Immature natural killer cell (primary cell): ENCODE results near the gene USP48. TPM values are rescaled to one million over a fixed set of nuclear protein-coding genes. Genes with fewer than 3 reads are reported as not detected.
"Not testable (repeated sequence)": the region's sequence is repeated elsewhere in the genome, so short reads cannot be mapped to it uniquely, and the experiment has no call there.

Experiments used
- DNase-seq, 3 donors: peaks; one replicate each; pipeline ENCODE4 v3.0.0; 2022; ENCODE audit warnings: mixed read lengths in 1 of 3
- H3K27ac Mint-ChIP-seq, 6 donors: one replicate each; pipeline ENCODE4 v1.8.0; 2020; ENCODE audit warnings: mixed read lengths in 6 of 6, mild to moderate bottlenecking in 5 of 6, inconsistent platforms in 4 of 6, moderate library complexity in 3 of 6
- H3K27me3 Mint-ChIP-seq, 3 donors: one replicate each; pipeline ENCODE4 v1.8.0; 2020 to 2021; ENCODE audit warnings: low read depth in 3 of 3, mild to moderate bottlenecking in 3 of 3, mixed read lengths in 3 of 3, moderate library complexity in 3 of 3, inconsistent platforms in 1 of 3
- H3K36me3 Mint-ChIP-seq, 3 donors: one replicate each; pipeline ENCODE4 v1.8.0; 2020; ENCODE audit warnings: mixed read lengths in 3 of 3, inconsistent platforms in 2 of 3, mild to moderate bottlenecking in 2 of 3
- H3K4me1 Mint-ChIP-seq, 2 donors: one replicate each; pipeline ENCODE4 v1.8.0; 2020; ENCODE audit warnings: inconsistent platforms in 2 of 2, mild to moderate bottlenecking in 2 of 2, mixed read lengths in 2 of 2, moderate library complexity in 1 of 2
- H3K4me3 Mint-ChIP-seq, 5 donors: one replicate each; pipeline ENCODE4 v1.8.0; 2020; ENCODE audit warnings: mild to moderate bottlenecking in 5 of 5, mixed read lengths in 5 of 5, inconsistent platforms in 3 of 5, moderate library complexity in 3 of 5
- H3K9me3 Mint-ChIP-seq, 6 donors: one replicate each; pipeline ENCODE4 v1.8.0; 2020; ENCODE audit warnings: mild to moderate bottlenecking in 6 of 6, mixed read lengths in 6 of 6, inconsistent platforms in 4 of 6, moderate library complexity in 3 of 6
- polyA plus RNA-seq, 3 donors: library from polyadenylated mRNA; unstranded; fragments of 300-500 nt; fragmentation: Illumina TruSeq; gene quantifications; one replicate each; pipeline ENCODE4 v1.2.3, GENCODE V29; 2021

The USP48 gene
- polyA plus RNA-seq, 3 donors from 2014 or later: 24.9 to 31.8 (median 26.3) TPM

DNA sequence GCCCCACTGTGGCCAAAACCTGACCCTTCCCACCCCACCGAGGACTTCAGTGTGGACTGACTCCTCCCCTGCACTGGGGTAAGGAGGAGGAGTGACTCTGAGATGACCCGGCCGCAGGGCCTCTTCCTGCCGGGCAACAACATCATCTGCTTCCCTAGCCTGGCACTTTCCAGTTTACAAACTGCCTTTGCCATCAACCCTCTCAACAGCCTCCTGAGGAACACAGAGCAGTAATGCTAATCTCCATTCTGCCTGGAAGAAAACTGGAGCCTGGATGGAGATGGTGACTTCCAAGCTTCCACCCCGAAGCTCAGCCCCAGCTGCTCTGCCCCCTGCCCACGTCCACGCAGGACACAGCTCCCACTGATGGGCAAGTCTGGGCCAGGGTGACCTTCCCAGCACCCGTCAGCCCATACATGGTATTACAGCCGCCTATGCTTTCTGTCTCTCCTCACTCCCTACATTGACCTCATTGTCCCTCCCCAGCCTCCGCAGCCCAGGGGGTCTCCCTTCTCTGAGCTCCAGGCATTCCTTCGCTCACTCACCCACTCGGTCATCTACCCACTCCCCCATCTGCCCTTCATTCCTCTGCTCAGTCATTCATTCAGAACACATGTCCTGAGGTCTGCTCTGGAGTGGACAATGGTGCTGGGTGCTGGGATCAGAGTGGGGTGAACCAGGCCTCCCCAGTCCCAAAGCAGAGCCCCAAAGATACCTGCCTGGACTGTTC, 148.0 kb downstream of the USP48 start:
- no peaks in the 10 kb centered on the region for H3K4me1 Mint-ChIP-seq
- no peaks in the 10 kb centered on the region for H3K36me3 Mint-ChIP-seq
- no peak for DNase-seq
- H3K27me3 Mint-ChIP-seq: peaks cover 3 to 13% (median 4%) of the 10 kb centered on the region in 3 donors
- H3K27ac Mint-ChIP-seq: no peak overlapping the region
- no peak overlapping the region for H3K4me3 Mint-ChIP-seq
- H3K9me3 Mint-ChIP-seq: no peaks in the 10 kb centered on the region

DNA sequence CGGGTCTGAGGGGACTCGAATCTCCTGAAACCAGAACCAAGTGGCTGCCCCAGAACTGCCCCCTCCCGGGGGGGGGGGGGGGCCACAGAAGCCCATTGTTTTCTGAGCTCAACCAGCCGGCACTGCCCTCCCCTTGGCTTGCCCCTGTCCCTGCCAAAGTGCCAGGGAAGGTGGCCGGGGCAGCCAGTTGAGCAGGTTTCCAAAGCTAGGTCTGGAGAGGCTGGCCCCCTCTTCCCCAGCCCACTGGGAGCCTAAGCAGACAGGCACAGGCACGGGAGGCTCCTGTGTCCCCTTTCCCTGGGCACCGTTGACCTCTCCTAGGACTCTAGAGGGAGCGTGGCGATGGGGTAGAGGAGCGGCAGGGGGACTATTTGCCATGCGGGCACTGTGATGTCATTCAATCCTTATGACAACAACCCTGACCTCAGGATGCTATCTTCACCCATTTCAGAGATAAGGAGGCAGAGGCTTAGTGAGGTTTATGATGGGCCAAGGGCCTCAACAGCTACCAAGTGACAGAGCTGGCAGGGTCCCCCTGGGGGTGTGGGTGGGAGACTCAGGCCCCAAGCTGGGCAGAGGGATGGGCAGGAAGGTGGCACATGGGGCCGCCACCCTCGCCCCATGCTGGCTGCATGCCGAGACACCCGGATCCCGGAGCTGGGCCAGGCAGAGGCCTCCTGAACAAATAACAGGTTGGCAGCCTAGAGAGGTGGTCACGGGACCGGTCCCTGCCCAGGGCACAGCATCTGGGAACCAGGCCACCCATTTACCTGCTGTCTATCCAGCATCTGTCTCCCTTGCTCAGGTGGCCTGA, 148.8 kb downstream of the USP48 start:
- no peaks in the 10 kb centered on the region for H3K36me3 Mint-ChIP-seq
- no peak overlapping the region for H3K27ac Mint-ChIP-seq
- no peaks in the 10 kb centered on the region for H3K9me3 Mint-ChIP-seq
- H3K27me3 Mint-ChIP-seq: peaks cover 1 to 13% (median 5%) of the 10 kb centered on the region in 3 donors
- DNase-seq: no peak
- H3K4me3 Mint-ChIP-seq: no peak overlapping the region
- H3K4me1 Mint-ChIP-seq: no peaks in the 10 kb centered on the region

DNA sequence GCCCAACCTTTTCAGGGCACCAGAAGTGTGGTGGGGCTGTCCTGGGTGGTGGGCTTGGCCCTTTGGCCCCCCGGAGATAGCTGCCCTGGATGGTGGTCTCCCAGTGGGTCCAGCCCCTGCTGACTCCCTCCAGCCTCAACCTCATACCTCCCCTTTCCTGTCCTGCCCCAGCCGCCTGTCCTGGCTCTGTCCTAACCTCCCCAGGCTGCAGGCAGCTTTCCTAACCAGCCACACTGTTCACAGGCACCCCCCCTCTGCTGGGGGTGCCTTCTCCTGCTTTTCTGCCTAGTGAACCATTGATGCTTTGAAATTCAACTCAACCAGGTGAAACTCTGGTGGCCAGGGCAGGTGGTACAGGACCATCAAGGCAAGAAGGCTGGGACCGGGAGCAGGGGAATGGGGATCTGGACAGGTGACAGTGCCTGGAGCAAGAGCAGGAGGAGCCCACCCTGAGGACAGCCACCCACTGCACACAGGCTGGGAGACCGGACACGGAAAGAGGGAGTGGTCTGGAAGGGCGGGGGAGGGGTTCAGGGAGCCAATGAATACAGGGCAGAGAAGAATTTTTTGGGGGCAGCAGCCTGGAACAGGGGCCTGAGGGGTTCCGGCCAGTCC, 149.7 kb downstream of the USP48 start:
- no peak for DNase-seq
- H3K27me3 Mint-ChIP-seq: peaks cover 1 to 10% (median 6%) of the 10 kb centered on the region in 3 donors
- H3K9me3 Mint-ChIP-seq: no peaks in the 10 kb centered on the region
- H3K4me1 Mint-ChIP-seq: no peaks in the 10 kb centered on the region
- H3K27ac Mint-ChIP-seq: no peak overlapping the region
- H3K4me3 Mint-ChIP-seq: no peak overlapping the region
- H3K36me3 Mint-ChIP-seq: no peaks in the 10 kb centered on the region

DNA sequence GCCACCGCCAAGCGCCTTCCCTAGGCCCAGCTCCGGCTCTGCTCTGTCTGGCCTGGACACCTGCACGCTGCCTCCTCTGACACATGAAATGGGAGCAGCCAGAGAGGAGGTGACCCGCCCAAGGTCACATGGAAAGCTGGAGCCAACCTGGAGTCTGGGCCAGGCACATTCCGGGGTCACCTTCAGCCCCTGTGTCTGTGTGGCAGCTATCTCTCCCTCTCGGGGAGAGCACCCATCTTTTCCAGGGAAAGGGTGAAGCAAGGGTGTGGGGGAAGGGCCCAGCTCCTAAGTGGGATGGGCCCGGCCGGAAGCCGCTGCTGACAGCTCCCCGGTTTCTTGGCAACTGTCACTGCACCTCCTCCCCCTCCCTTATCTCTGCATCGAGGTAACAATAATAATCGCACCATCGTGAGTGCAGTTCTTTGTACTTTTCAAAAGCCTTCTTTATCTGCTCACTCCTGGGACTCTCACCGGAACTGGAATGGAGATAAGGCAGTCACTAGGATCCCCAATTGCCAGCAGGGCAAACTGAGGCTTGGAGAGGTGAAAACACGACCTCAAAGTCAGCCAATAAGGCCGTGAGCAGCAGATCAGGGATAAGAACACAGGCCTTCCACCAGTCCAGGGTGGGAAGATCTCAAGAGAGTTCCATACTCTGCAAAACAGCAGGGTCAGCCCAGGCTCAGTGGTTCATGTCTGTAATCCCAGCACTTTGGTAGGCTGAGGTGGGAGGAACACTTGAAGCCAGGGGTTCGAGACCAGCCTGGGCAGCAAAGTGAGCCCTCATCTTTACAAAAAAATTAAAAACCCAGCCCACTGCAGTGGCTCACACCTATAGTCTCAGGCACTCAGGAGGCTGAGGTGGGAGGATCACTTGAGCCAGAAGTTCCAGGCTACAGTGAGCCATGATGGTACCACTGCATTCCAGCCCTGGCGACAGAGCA, 150.7 kb downstream of the USP48 start:
- Mint-ChIP-seq H3K4me3 (no peak overlapping the region), H3K27ac (no peak overlapping the region), H3K4me1 (no peaks in the 10 kb centered on the region), H3K36me3 (no peaks in the 10 kb centered on the region), H3K27me3 (peaks cover 1 to 10% (median 6%) of the 10 kb centered on the region in 3 donors), H3K9me3 (no peaks in the 10 kb centered on the region)
- no peak for DNase-seq

DNA sequence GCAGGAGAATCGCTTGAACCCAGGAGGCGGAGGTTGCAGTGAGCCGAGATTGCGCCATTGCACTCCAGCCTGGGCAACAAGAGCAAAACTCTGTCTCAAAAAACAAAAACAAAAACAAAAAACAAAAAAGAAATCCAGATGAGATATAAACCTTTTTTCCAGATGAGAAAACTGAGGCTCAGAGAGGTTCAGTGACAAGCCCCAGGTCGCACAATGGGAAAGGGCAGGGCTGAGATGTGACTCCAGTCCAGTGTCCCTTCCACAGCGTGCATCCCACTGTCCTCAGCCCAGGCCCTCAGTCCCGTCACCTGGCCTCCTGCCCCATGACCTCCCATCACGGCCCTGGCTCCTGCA, 151.4 kb downstream of the USP48 start:
- not testable (repeated sequence) for H3K36me3 Mint-ChIP-seq, H3K9me3 Mint-ChIP-seq, DNase-seq, H3K4me3 Mint-ChIP-seq, H3K4me1 Mint-ChIP-seq, H3K27ac Mint-ChIP-seq
- H3K27me3 Mint-ChIP-seq: peaks cover 1 to 10% (median 6%) of the 10 kb centered on the region in 3 donors

DNA sequence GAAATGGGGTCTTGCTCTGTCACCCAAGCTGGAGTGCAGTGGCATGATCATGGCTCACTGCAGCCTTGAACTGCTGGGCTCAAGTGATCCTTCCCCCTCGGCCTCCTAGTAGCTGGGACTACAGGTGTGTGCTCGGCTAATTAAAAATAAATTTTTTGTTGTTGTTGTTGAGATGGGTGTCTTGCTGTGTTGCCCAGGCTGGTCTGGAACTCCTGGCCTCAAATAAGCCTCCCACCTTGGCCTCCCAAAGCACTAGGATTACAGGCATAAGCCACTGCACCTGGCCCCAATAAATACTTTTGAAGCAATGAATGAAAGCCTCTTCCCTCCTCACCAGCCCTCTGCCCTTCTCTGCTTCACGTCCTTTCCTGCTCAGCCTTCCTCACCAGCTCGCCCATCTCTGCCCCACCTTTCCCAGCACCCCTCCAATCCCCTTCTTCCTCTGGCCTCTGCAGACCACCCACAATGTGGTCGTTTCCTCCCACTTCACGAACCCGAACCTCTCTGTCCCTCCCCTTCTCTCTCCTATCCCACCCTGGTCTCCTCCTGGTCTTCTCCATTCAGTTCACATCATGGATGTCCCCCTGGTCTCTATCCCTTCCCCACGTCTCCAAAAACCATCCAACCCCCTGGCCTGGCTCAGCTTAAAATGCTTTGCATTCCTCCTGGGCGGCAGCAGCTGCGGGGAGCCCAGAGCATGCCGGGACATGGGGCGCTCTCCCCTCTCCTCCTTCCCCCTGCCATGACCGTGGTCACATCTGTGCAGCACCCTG, 152.2 kb downstream of the USP48 start:
- DNase-seq: no peak
- Mint-ChIP-seq H3K27ac (no peak overlapping the region), H3K36me3 (no peaks in the 10 kb centered on the region), H3K4me1 (no peaks in the 10 kb centered on the region), H3K27me3 (peaks cover 3 to 13% (median 7%) of the 10 kb centered on the region in 3 donors), H3K9me3 (no peaks in the 10 kb centered on the region), H3K4me3 (no peak overlapping the region)

DNA sequence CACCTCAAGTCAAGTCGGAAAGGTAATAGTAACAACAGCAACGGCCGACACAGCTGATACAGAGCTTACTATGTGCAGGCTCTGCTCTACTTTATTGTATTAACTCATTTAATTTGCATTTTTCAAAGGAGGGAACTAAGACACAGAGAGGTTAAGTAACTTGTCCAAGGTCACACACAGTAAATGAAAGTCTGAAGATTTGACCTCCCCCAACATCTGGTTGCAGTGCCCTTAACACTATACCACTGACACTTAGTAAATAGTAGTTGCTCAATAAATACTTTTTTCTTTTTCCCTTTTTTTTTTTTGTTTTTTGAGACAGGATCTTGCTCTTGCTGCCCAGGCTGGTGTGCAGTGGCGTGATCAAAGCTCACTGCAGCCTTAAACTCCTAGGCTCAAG, 153.0 kb downstream of the USP48 start:
- Mint-ChIP-seq H3K4me3 (no peak overlapping the region), H3K36me3 (no peaks in the 10 kb centered on the region), H3K4me1 (no peaks in the 10 kb centered on the region), H3K27me3 (peaks cover 2 to 14% (median 9%) of the 10 kb centered on the region in 3 donors), H3K27ac (no peak overlapping the region), H3K9me3 (no peaks in the 10 kb centered on the region)
- no peak for DNase-seq

DNA sequence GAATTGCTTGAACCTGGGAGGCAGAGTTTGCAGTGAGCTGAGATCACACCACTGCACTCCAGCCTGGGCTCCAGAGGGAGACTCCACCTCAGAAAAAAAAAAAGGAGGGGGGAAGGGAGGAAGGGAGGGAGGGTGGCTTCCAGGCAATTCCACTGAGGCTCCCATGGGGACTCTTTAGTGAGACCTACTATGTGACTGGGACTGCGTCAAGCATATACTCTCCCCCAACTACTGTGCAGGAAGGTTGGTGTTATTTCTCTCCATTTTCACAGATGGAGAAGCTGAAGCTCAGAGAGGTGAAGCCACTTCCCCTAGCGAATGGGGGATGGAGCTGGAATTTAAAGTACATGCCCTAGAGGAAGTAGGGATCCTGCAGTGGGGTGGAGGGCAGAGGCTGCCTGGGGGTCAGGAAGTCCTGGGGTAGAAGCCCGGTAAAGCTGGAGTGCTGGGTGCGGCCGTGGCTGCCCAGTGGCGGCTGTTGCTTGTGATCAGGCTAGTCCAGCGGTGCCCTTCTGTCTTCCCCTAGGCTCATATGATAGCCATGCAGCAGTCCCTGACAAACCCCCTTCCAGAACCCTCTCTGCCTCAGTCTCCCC, 154.1 kb downstream of the USP48 start:
- H3K27me3 Mint-ChIP-seq: peaks cover 4 to 14% (median 10%) of the 10 kb centered on the region in 3 donors
- DNase-seq: no peak
- no peaks in the 10 kb centered on the region for H3K36me3 Mint-ChIP-seq
- no peak overlapping the region for H3K27ac Mint-ChIP-seq
- no peak overlapping the region for H3K4me3 Mint-ChIP-seq
- H3K9me3 Mint-ChIP-seq: no peaks in the 10 kb centered on the region
- no peaks in the 10 kb centered on the region for H3K4me1 Mint-ChIP-seq

Other genes starting within 250 kb of the USP48 start
- gene RAP1GAP, start 113.8 kb downstream of the USP48 start, polyA plus RNA-seq: not detected
- gene LDLRAD2, start 29.1 kb upstream of the USP48 start, polyA plus RNA-seq: under 1 TPM in 2 of 3 donors, not detected in 1; 0.12 to 0.29 TPM
- under 1 TPM in 1 of 3 donors, not detected in 2; 0.19 TPM for gene HSPG2, start 154.2 kb upstream of the USP48 start, polyA plus RNA-seq
- not detected for gene CELA3B, start 193.9 kb upstream of the USP48 start, polyA plus RNA-seq
- not detected for gene CELA3A, start 218.5 kb upstream of the USP48 start, polyA plus RNA-seq